GM19351 (cell line): ENCODE measurements around the gene RAB11FIP2.

ENCODE experiments used
- ATAC-seq: cut with Tn5 transposase; IDR thresholded peaks from one replicate; pipeline ENCODE4 v1.9.1; 2021; ENCODE audit warnings: mild to moderate bottlenecking, moderate library complexity; ENCODE audit not compliant: unreplicated experiment

RAB11FIP2 gene

DNA sequence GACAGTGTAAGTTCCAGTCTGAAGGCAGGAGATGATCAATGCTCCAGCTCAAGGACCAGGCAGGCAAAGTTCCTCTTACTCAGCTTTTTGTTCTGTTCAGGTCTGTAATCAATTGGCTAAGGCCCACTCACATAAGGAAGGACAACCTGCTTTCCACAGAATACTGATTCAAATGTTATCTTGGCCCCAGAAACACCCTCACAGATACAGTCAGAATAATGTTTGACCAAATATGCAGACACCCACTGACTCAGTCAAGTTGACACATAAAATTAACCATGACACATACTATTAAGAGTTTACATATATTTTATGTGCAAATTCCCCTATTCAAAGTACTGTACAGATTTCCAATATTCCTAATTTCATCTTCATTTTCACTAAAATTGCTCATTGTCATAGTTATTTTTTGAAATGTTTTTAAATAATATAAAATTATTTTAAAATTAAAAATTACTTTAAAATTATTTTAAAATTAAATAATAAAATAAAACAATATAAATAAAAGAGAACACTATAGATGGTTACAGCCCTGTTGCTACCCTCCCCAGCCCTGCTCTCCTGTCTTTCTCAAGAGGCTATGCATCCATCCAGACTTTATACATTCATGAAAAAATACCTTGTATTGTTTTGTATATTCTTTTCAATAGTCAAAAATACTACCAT, 59.4 kb downstream of the RAB11FIP2 start:
- ATAC-seq, result no peak

DNA sequence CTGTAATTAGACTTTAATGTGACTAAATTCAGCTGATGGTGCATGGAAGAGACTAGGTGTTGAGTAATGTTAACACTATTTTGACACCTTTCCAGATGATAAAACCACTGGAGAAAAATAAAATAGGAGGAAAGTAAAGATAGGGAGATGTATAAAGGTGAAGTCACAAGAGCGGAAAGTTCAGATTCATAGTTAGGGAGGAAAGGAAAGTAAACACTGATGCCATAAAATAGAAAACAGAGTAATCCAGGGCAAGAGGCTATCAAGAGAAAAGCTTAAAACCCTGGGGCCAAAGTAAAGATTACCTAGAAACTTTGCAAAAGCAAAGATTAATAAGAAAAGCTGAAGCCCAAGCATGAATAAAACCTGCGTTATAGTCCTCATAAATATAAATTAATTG, 62.8 kb downstream of the RAB11FIP2 start:
- no peak for ATAC-seq

DNA sequence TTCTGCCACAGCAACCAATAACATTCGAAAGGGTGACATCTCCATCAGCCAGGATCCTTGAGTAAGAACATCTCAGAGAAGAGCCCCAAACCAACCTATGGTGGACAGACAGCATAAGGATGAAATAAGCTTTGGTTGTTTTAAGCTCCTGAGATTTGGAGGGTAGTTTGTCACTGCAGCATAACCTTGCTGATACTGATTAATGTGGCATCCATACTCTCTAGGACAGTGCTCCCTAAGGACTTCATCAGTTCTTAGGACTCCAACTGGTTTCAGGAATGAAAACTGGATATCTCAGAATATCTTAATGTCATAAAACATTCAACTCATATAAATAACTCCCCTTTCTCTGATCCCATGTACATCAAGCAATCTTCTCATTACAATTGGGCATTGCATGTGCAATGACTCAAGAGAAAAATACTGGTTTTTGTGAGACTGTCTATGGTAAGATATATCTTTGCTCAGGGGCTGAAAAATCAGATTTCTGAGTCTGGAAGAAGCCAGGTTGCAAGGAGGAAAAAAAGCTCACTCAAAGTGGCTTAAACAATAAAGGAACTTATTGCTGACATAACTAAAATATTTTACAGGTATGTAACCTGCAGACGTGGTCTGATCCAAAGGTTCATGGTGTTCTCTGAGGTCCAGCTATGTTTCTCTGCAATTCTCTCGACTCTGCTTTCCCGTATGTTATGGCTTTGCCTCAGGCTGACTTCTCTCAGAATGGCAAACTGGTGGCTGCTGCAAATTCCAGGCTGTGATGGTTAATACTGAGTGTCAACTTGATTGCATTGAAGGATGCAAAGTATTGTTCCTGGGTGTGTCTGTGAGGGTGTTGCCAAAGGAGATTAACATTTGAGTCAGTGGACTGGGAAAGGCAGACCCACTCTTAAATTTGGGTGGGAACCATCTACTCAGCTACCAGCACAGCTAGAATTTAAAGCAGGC, 65.7 kb downstream of the RAB11FIP2 start:
- no peak for ATAC-seq

DNA sequence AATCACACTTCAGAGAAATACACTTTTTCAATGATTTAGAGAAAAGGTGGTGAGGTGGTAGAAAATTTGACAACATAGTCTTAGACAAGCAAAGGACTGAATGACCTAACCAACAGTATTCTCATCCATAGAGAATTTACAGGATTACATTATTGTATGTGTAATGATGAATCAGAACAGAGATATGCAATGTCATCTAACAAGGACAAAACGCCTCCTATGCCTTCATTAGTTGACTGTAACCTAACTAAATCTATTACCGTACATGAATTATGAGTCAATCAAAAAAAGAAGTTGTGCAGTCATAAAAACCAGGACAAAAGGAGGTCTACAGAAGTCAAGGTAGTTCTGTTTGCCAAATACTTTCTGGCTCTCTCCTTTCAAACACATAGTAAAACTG, 66.5 kb downstream of the RAB11FIP2 start:
- ATAC-seq, result no peak

DNA sequence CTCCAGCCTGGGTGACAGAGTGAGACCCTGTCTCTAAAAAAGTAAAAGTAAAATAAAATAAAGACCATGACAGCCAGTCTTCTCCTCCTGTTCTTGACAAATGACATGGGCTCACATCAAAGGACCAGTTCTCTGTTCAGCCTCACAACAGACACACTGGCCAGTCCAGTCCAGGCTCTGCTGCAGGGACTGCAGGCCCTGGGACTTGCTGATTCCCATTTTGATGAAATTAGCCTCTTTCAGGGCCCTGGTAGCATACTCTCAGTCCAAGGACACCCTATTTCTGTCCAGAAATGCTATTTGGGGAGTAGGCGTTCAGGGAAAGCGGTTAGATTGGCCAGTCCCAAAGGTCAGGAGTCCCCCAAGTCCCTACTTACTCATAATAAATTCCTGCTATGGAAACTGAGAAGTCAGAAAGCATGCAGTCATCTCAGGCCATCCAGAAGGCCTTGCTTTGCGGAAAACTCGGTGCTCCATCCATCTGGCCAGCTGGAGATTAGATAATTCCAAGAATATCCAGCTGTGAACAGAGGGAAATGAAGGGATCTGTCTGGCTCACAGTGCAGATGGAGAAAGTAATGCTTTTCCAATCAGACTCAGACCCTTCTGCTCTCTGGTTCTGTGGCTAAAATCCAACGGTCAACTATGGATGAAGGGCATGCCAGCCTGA, 74.4 kb downstream of the RAB11FIP2 start:
- no peak for ATAC-seq

DNA sequence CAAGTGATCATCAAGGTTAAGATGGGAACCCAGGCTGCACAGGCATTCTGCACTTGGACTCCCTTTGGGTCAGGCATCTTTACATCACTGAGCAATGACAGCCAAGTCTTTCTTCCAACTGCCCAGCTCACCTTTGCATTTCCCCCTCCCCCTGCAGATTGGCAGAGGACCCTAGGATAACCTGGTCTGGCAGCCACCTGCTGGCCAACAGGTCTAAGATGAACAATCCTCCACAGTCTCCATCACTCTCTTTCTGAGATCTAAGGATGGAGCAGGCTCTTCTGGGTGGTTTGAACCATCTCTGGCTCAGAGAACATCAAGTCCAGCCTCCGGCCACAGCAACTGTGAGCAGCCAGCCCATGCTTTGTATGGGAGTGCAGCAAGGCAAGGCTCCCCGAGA, 75.8 kb downstream of the RAB11FIP2 start:
- no peak for ATAC-seq

DNA sequence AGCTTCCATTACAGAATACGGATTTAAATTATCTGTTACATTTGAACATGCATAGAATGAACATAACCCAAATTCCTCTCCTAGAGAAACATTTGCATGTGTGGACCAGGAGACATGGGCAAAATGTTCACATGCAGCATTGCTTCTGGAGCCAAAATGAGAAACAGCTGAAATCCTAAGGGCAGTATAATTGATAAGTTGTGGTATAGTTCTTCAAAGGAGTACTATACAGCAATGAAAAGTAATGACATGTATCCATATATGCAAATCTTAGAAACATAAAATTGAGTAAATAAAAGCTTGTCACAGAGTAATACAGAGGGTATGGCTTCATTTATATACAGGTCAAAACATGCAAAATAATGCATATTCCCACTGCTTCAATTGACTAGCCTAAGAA, 77.1 kb downstream of the RAB11FIP2 start:
- no peak for ATAC-seq

DNA sequence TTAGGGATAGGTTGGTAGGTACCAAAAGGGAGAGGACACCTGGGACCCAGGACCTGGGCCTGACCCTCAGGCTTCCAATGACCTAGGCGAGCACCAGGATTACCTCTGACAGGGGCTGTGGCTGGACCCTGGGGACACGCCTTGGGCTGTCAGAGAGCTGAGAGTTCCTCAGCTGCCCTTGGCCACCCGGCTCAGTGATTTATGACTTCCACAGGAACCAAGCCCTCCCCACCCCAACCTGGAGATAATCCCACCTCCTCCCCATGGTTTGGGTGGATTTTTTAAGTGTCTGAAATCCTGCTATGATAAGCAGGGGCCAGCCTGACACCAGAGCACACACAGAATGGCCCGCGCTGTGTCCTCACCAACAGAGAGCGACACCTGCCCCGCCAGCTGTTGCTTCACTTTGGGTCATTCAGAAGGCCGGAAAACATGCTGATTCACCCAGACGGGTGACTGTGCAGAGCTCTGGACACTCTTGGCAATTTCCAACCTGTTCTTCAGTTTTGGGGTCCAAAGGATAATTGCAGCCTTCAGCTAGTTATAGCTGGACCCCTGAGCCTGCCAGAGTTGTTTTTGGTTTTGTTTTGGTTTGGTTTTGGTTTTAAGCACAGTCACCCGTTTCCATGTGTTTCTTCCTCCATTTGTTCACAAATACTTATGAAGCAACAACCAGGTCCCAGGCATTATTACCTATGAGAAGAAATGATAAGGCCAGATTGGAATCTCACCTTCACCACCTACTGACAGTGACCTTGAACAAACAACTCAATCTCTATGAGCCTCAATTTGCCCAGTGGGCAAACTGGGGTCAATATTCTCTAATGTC, 78.2 kb downstream of the RAB11FIP2 start:
- ATAC-seq, result no peak

DNA sequence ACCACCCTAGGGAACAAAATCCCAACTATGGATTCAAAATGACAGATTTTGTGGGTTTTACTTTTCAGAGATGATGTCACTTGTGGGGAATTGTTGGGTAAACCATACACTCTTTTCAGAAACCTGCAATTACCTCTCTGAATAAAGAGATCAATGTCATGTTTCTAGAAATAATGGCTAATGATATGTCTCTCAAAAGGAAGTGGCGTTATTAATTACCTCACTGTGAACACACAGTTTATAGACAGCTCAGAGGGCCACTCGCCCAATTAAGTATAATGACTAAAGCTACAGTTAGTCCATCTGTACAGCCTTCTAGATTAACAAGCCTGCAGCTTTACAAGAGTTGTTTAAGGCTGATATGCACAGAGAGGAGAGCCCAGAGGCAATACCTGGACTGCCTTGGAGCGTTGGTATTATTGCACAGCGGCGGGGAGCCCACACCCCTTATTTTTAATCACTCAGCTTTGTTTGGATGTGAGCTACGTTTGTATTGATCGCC, 79.5 kb downstream of the RAB11FIP2 start:
- ATAC-seq, result no peak

DNA sequence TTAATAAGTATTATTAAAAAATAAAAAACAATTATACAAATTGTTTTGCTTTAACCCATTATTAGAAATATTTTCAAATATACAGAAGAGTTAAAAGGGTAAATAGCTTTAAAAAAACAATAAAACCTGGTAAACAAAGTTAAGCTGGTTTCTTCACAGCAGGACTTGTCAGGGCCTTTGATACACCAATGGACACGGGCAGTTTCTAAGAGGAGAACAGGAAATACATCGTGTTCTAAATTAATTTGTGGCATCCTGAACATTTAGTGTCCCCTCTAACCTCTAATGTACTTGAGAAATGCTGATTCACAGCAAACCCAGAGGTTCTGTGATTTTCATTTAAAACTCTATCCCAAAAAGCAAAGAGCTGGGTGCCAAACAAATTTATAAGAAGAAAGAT, 80.8 kb downstream of the RAB11FIP2 start:
- ATAC-seq, result no peak

DNA sequence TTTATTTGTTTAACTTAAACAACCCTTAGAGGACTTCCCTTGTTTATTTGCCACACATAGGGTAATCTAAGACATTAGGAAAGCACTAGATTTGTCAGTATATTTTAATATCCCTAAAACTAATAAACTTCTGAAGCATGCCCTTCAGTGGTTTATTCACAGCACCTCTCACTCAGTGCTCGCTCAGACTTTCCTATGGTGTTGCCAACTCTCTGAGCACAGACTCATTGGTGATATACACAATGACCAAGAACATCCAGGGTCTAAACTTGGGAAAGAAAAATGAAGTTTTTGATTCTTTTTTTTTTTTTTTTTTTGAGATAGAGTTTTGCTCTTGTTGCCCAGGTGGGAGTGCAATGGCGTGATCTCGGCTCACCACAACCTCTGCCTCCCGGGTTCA, 82.2 kb downstream of the RAB11FIP2 start:
- no peak for ATAC-seq

DNA sequence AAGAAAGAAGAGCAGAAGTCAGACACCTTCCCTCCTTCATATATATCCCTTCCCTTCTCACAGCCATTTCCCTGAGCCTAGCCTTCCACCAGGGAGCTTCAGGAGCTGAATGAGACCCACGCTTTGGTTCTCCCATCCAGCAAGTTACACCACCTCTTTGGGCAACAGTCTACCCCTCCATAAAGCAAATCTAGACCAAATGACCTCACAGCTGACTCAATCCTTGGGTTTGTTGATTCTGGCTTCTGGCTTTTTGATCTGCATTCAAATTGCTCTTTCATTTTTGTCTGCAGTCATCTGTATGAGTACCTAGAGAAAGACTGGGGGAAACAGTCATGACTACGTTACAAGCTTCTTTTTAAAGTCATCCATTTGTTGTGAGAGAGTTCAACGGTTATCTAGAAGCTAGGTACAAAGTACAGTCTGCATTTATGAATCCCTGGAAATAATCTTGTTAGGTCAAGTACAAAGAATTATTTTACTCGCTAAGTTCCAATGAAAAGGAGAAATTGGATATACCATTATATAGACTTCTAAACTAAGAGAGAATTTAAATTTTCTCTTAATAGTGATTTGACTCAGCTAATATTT, 86.3 kb downstream of the RAB11FIP2 start:
- no peak for ATAC-seq

DNA sequence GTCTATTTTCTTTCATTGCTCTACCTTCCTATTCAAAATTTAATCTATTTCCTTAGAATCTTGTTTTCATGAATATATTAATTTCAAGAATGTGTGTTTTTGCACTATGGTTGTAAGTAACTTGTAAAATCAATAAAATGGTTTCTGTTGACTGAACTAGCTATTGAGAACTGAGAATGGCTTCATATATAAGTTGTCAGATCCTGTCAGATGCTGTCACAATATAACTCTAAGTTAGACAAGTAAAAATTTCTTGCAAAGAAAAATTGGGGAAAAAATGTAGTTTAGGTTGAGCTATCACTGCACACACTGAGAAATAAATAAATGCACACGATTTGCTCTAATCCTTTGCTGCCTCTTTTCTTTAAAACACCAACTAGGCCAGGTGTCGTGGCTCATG, 89.8 kb downstream of the RAB11FIP2 start:
- no peak for ATAC-seq

DNA sequence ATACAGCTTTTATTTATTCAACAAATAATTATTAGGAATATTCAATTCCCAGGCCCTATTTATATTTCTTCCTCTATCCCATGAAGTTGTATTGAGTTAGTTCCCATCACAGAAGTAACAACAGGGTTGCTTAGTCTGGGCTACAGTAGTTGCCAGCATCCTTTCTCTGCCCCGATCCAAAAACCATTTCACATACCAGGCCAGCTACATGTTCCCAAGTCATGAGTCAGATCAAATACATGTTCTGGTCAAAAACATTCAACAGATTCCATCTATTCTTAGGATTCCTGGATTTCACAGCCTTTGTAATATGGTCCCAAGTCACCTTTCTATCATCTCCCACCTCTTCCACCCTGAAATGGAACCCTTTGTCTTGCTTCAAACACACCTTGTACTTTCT, 91.6 kb downstream of the RAB11FIP2 start:
- no peak for ATAC-seq
